Neural cell (in vitro differentiated cells): ENCODE results near the gene SIL1. TPM values are rescaled to one million over a fixed set of nuclear protein-coding genes. Genes with fewer than 3 reads are reported as not detected.

Source experiments
- H2AFZ ChIP-seq: fragments of 200-600, 300-800 bp; sonication (generic), shearing (Covaris generic); 2 replicates; pipeline ENCODE4 v1.6.0; 2014; ENCODE audit warnings: low read depth, mild to moderate bottlenecking, antibody characterized with exemption, low read length, moderate library complexity
- H3F3A ChIP-seq: fragments of 200-600 bp; shearing (Covaris generic); 2 replicates; pipeline ENCODE4 v1.6.1; 2016; ENCODE audit warnings: mild to moderate bottlenecking, moderate library complexity, mixed read lengths, antibody characterized with exemption, low read length; ENCODE audit not compliant: insufficient read depth, poor library complexity, severe bottlenecking
- H3K27ac ChIP-seq: fragments of 200-600, 300-800 bp; sonication (generic), shearing (Covaris generic); 2 replicates; pipeline ENCODE4 v1.5.1; 2014; ENCODE audit warnings: mild to moderate bottlenecking, low read length, moderate library complexity
- H3K27me3 ChIP-seq: fragments of 300-800, 200-600 bp; sonication (generic), shearing (Covaris generic); 2 replicates; pipeline ENCODE4 v1.6.0; 2014; ENCODE audit warnings: mild to moderate bottlenecking, low read depth, low read length, moderate library complexity; ENCODE audit not compliant: insufficient read depth
- H3K36me3 ChIP-seq: fragments of 300-800, 200-600 bp; sonication (generic), shearing (Covaris generic); 2 replicates; pipeline ENCODE4 v1.5.1; 2014; ENCODE audit warnings: mild to moderate bottlenecking, antibody characterized with exemption, low read length, moderate library complexity; ENCODE audit not compliant: insufficient read depth
- H3K4me2 ChIP-seq: fragments of 300-800, 200-600 bp; sonication (generic), shearing (Covaris generic); 2 replicates; pipeline ENCODE4 v1.6.0; 2014; ENCODE audit warnings: mild to moderate bottlenecking, low read length
- H3K4me3 ChIP-seq: fragments of 300-800, 200-600 bp; sonication (generic), shearing (Covaris generic); 2 replicates; pipeline ENCODE4 v1.5.1; 2014; ENCODE audit warnings: mild to moderate bottlenecking, low read length, moderate library complexity
- H3K79me2 ChIP-seq: fragments of 200-600 bp; shearing (Covaris generic); replicated peaks from 2 replicates; pipeline ENCODE4 v1.6.0; 2014; ENCODE audit warnings: mild to moderate bottlenecking, low read length, moderate library complexity; ENCODE audit not compliant: insufficient read depth
- H3K9ac ChIP-seq: fragments of 300-800, 200-600 bp; sonication (generic), shearing (Covaris generic); 2 replicates; pipeline ENCODE4 v1.6.1; 2016; ENCODE audit warnings: mild to moderate bottlenecking, low read length, mixed read lengths
- H3K9me2 ChIP-seq: fragments of 200-600 bp; shearing (Covaris generic); 2 replicates; pipeline ENCODE4 v1.6.1; 2016; ENCODE audit warnings: mild to moderate bottlenecking, low read length, mixed read lengths; ENCODE audit not compliant: insufficient read depth
- H3K9me3 ChIP-seq: fragments of 200-600, 300-800 bp; sonication (generic), shearing (Covaris generic); 2 replicates; pipeline ENCODE4 v1.6.1; 2016; ENCODE audit warnings: mild to moderate bottlenecking, mixed run types, low read length, moderate library complexity, mixed read lengths
- H4K20me1 ChIP-seq: fragments of 200-600 bp; shearing (Covaris generic); 2 replicates; pipeline ENCODE4 v1.6.1; 2016; ENCODE audit warnings: mild to moderate bottlenecking, mixed run types; ENCODE audit not compliant: insufficient read depth
- CTCF ChIP-seq: fragments of 450-650 bp; IDR thresholded peaks from 2 replicates; pipeline ENCODE4 v1.5.1; 2014; ENCODE audit warnings: antibody characterized with exemption, mild to moderate bottlenecking, moderate library complexity; ENCODE audit not compliant: poor library complexity, severe bottlenecking
- EP300 ChIP-seq: fragments of 450-650 bp; conservative IDR thresholded peaks from 2 replicates; pipeline ENCODE4 v1.6.1; 2014; ENCODE audit warnings: antibody characterized with exemption, mild to moderate bottlenecking, moderate library complexity; ENCODE audit not compliant: poor library complexity, severe bottlenecking
- EZH2 ChIP-seq: fragments of 200-600, 300-800 bp; shearing (Covaris generic), sonication (generic); IDR thresholded peaks from 2 replicates; pipeline ENCODE4 v1.6.1; 2014; ENCODE audit warnings: antibody characterized with exemption, low read length, borderline replicate concordance, mild to moderate bottlenecking; ENCODE audit not compliant: insufficient read depth, poor library complexity, severe bottlenecking
- MXI1 ChIP-seq: fragments of 450-650 bp; conservative IDR thresholded peaks from 2 replicates; pipeline ENCODE4 v1.6.1; 2014; ENCODE audit warnings: antibody characterized with exemption, mild to moderate bottlenecking; ENCODE audit not compliant: poor library complexity, severe bottlenecking
- POLR2AphosphoS5 ChIP-seq: IDR thresholded peaks from 2 replicates; pipeline ENCODE4 v1.6.1; 2012
- RAD21 ChIP-seq: fragments of 450-650 bp; conservative IDR thresholded peaks from 2 replicates; pipeline ENCODE4 v1.6.1; 2014; ENCODE audit warnings: antibody characterized with exemption, mild to moderate bottlenecking, moderate library complexity
- REST ChIP-seq: IDR thresholded peaks from 2 replicates; pipeline ENCODE4 v1.6.1; 2012; ENCODE audit warnings: borderline replicate concordance
- SMC3 ChIP-seq: fragments of 450-650 bp; conservative IDR thresholded peaks from 2 replicates; pipeline ENCODE4 v1.6.1; 2014; ENCODE audit warnings: antibody characterized with exemption, mild to moderate bottlenecking, moderate library complexity; ENCODE audit not compliant: poor library complexity
- TAF1 ChIP-seq: IDR thresholded peaks from 2 replicates; pipeline ENCODE4 v1.6.1; 2012; ENCODE audit warnings: low read depth
- polyA plus RNA-seq: library from polyadenylated mRNA; depleted of rRNA; stranded (reverse); fragments of >200 nt; gene quantifications from 2 replicates; pipeline ENCODE4 v1.2.3, GENCODE V29; 2014

Gene SIL1
- polyA plus RNA-seq, 1 donor from 2014 or later = 4.7 TPM

- Histone ChIP-seq H3K4me2 (no peak overlapping the region), H3K27ac (no peak overlapping the region), H3K27me3 (no peaks in the 10 kb centered on the region)
Observed at GRCh38 chr5:139190125-139190524, 8.0 kb downstream of the SIL1 start.

GRCh38 chr5:139188558-139189270, 9.5 kb downstream of the SIL1 start:
- TF ChIP-seq SMC3 (no peak), MXI1 (no peak), REST (no peak), CTCF (no peak), RAD21 (no peak), TAF1 (no peak), EZH2 (no peak), EP300 (no peak), POLR2AphosphoS5 (no peak)
- no peaks in the 10 kb centered on the region for H4K20me1 ChIP-seq
- H3K4me3 ChIP-seq = no peak overlapping the region
- H3K27ac ChIP-seq = no peak overlapping the region
- no peaks in the 10 kb centered on the region for H3K9me2 ChIP-seq
- H3K27me3 ChIP-seq = no peaks in the 10 kb centered on the region
- H3K9me3 ChIP-seq = no peaks in the 10 kb centered on the region
- H3K79me2 ChIP-seq = no peaks in the 10 kb centered on the region
- no peaks in the 10 kb centered on the region for H3K36me3 ChIP-seq
- no peak overlapping the region for H3K9ac ChIP-seq
- no peaks in the 10 kb centered on the region for H3F3A ChIP-seq
- no peak overlapping the region for H2AFZ ChIP-seq
- no peak overlapping the region for H3K4me2 ChIP-seq

More at GRCh38 chr5:139190125-139190524, 8.0 kb downstream of the SIL1 start:
- TF ChIP-seq TAF1 (no peak), POLR2AphosphoS5 (no peak)
- Histone ChIP-seq H3K9ac (no peak overlapping the region), H2AFZ (no peak overlapping the region), H3K79me2 (no peaks in the 10 kb centered on the region), H3K36me3 (no peaks in the 10 kb centered on the region), H3K4me3 (no peak overlapping the region), H3F3A (no peaks in the 10 kb centered on the region), H3K9me3 (no peaks in the 10 kb centered on the region), H4K20me1 (no peaks in the 10 kb centered on the region), H3K9me2 (no peaks in the 10 kb centered on the region)
